Activated CD4-positive, alpha-beta T cell treated with anti-CD3 and anti-CD28 coated beads, Interleukin-2, amount 50 U/mL, for 4 hours (primary cell): ENCODE measurements around the gene ST6GAL1.
A peak's percentile ranks its signal among the peaks of the same experiment; 100 is the strongest.

Experiments used
- DNase-seq, 2 experiments: peaks; one replicate each; pipeline ENCODE4 v3.0.0-alpha.2; 2020

Gene ST6GAL1

GRCh38 chr3:187084126-187084525 is 153.8 kb downstream of the ST6GAL1 start:
- no peak for DNase-seq

GRCh38 chr3:187084580-187084979 is 154.3 kb downstream of the ST6GAL1 start:
- no peak for DNase-seq

- no peak for DNase-seq
Measured at GRCh38 chr3:187085021-187085666, 154.8 kb downstream of the ST6GAL1 start.

- no peak for DNase-seq
Measured at GRCh38 chr3:187085933-187086332, 155.6 kb downstream of the ST6GAL1 start.

- DNase-seq = no peak
Measured at GRCh38 chr3:187086831-187087230, 156.5 kb downstream of the ST6GAL1 start.

GRCh38 chr3:187088701-187089100 is 158.4 kb downstream of the ST6GAL1 start:
- DNase-seq = no peak

GRCh38 chr3:187093320-187093719 is 163.0 kb downstream of the ST6GAL1 start:
- no peak for DNase-seq

- DNase-seq = no peak
Measured at GRCh38 chr3:187098923-187099512, 168.7 kb downstream of the ST6GAL1 start.

GRCh38 chr3:187101184-187102072 is 171.1 kb downstream of the ST6GAL1 start:
- DNase-seq = peak; percentile 59 to 65

GRCh38 chr3:187102073-187102634 is 171.8 kb downstream of the ST6GAL1 start:
- DNase-seq = no peak

GRCh38 chr3:187103251-187103650 is 172.9 kb downstream of the ST6GAL1 start:
- no peak for DNase-seq

- DNase-seq = no peak
Measured at GRCh38 chr3:187104342-187104741, 174.0 kb downstream of the ST6GAL1 start.

GRCh38 chr3:187104933-187105332 is 174.6 kb downstream of the ST6GAL1 start:
- no peak for DNase-seq

GRCh38 chr3:187105700-187106099 is 175.4 kb downstream of the ST6GAL1 start:
- no peak for DNase-seq

- no peak for DNase-seq
Measured at GRCh38 chr3:187107989-187108388, 177.7 kb downstream of the ST6GAL1 start.

- no peak for DNase-seq
Measured at GRCh38 chr3:187110156-187110555, 179.8 kb downstream of the ST6GAL1 start.

GRCh38 chr3:187112934-187113793 is 182.8 kb downstream of the ST6GAL1 start:
- DNase-seq = no peak

GRCh38 chr3:187114511-187114910 is 184.2 kb downstream of the ST6GAL1 start:
- no peak for DNase-seq

GRCh38 chr3:187120326-187120725 is 190.0 kb downstream of the ST6GAL1 start:
- no peak for DNase-seq

- no peak for DNase-seq
Measured at GRCh38 chr3:187122261-187122660, 191.9 kb downstream of the ST6GAL1 start.

- DNase-seq = no peak
Measured at GRCh38 chr3:187125319-187126031, 195.1 kb downstream of the ST6GAL1 start.
